OCI-LY3 (cell line): Measurements from ENCODE around the gene POLRMT.

Experiments used
- H2AFZ ChIP-seq: fragments of 200-600, 300-600 bp; shearing (Covaris generic); 2 replicates; pipeline ENCODE4 v1.6.0; 2014; ENCODE audit warnings: antibody characterized with exemption, low read depth, low read length
- H3K27ac ChIP-seq: fragments of 200-600, 300-600 bp; sonication (generic); 2 replicates; pipeline ENCODE4 v1.5.1; 2014; ENCODE audit warnings: mild to moderate bottlenecking, low read length, moderate library complexity, mixed read lengths
- H3K27me3 ChIP-seq: fragments of 200-600, 300-600 bp; sonication (generic); 2 replicates; pipeline ENCODE4 v1.6.1; 2014; ENCODE audit warnings: low read depth, low read length, mixed read lengths
- H3K36me3 ChIP-seq: fragments of 200-600, 300-600 bp; sonication (generic); replicated peaks from 2 replicates; pipeline ENCODE3; 2014; ENCODE audit warnings: low read depth, low read length, mixed read lengths
- H3K4me1 ChIP-seq: fragments of 300-600, 200-600 bp; sonication (generic); 2 replicates; pipeline ENCODE4 v1.6.1; 2014; ENCODE audit warnings: low read length, mixed read lengths
- H3K4me2 ChIP-seq: fragments of 200-600, 300-600 bp; sonication (generic); 2 replicates; pipeline ENCODE4 v1.6.1; 2014; ENCODE audit warnings: low read length, mixed read lengths
- H3K4me3 ChIP-seq: fragments of 300-600, 200-600 bp; sonication (generic); 2 replicates; pipeline ENCODE4 v1.5.1; 2014; ENCODE audit warnings: antibody characterized with exemption, mild to moderate bottlenecking, low read length, moderate library complexity
- H3K79me2 ChIP-seq: fragments of 300-600, 200-600 bp; shearing (Covaris generic); 2 replicates; pipeline ENCODE4 v1.6.1; 2014; ENCODE audit warnings: mild to moderate bottlenecking, low read length, mixed read lengths
- H3K9ac ChIP-seq: fragments of 300-600, 200-600 bp; shearing (Covaris generic); 2 replicates; pipeline ENCODE4 v1.6.0; 2014; ENCODE audit warnings: mild to moderate bottlenecking, low read length, moderate library complexity
- H3K9me3 ChIP-seq: fragments of 200-600, 300-600 bp; shearing (Covaris generic); 2 replicates; pipeline ENCODE4 v1.6.1; 2014; ENCODE audit warnings: low read length, mixed read lengths; ENCODE audit not compliant: insufficient read depth
- H4K20me1 ChIP-seq: fragments of 200-600, 300-600 bp; sonication (generic); 2 replicates; pipeline ENCODE4 v1.6.1; 2016; ENCODE audit warnings: low read length, mixed read lengths; ENCODE audit not compliant: insufficient read depth
- CTCF ChIP-seq: fragments of 200-600, 300-600 bp; sonication (generic); IDR thresholded peaks from 2 replicates; pipeline ENCODE4 v1.5.1; 2014; ENCODE audit warnings: antibody characterized with exemption, low read length, low read depth
- EZH2phosphoT487 ChIP-seq: fragments of 200-600 bp; shearing (Covaris generic); IDR thresholded peaks from 2 replicates; pipeline ENCODE4 v1.6.1; 2018; ENCODE audit warnings: antibody characterized with exemption, mixed run types, low read depth

Gene POLRMT

GRCh38 chr19:618674-619285 is 14.6 kb downstream of the POLRMT start:
- Histone ChIP-seq H3K4me1 (no peaks in the 10 kb centered on the region), H3K36me3 (peaks cover 41% of the 10 kb centered on the region), H3K4me3 (no peak overlapping the region), H2AFZ (no peak overlapping the region), H3K4me2 (no peak overlapping the region), H3K9ac (no peak overlapping the region), H3K79me2 (no peaks in the 10 kb centered on the region), H4K20me1 (no peaks in the 10 kb centered on the region), H3K27me3 (no peaks in the 10 kb centered on the region), H3K27ac (no peak overlapping the region), H3K9me3 (no peaks in the 10 kb centered on the region)
- no peak for TF ChIP-seq EZH2phosphoT487
- no peak for TF ChIP-seq CTCF

GRCh38 chr19:618247-618619 is 15.1 kb downstream of the POLRMT start:
- no peak overlapping the region for H3K4me2 ChIP-seq
- H2AFZ ChIP-seq, result no peak overlapping the region
- H4K20me1 ChIP-seq, result no peaks in the 10 kb centered on the region
- H3K36me3 ChIP-seq, result peaks cover 41% of the 10 kb centered on the region
- no peak overlapping the region for H3K9ac ChIP-seq
- TF ChIP-seq EZH2phosphoT487, result no peak
- H3K27ac ChIP-seq, result no peak overlapping the region
- H3K9me3 ChIP-seq, result no peaks in the 10 kb centered on the region
- H3K4me3 ChIP-seq, result no peak overlapping the region
- no peaks in the 10 kb centered on the region for H3K27me3 ChIP-seq
- no peaks in the 10 kb centered on the region for H3K79me2 ChIP-seq
- no peaks in the 10 kb centered on the region for H3K4me1 ChIP-seq

- Histone ChIP-seq H4K20me1 (no peaks in the 10 kb centered on the region), H3K79me2 (no peaks in the 10 kb centered on the region), H3K27me3 (no peaks in the 10 kb centered on the region), H2AFZ (no peak overlapping the region), H3K27ac (no peak overlapping the region), H3K4me2 (no peak overlapping the region), H3K36me3 (peaks cover 44% of the 10 kb centered on the region), H3K9ac (no peak overlapping the region), H3K4me3 (no peak overlapping the region), H3K9me3 (no peaks in the 10 kb centered on the region), H3K4me1 (no peaks in the 10 kb centered on the region)
- TF ChIP-seq EZH2phosphoT487 (no peak), CTCF (no peak)
These were observed 15.6 kb downstream of the POLRMT start for GRCh38 chr19:617551-618246.

GRCh38 chr19:616747-617526 is 16.4 kb downstream of the POLRMT start:
- no peak for TF ChIP-seq EZH2phosphoT487
- TF ChIP-seq CTCF, result no peak
- Histone ChIP-seq H3K79me2 (no peaks in the 10 kb centered on the region), H3K27me3 (no peaks in the 10 kb centered on the region), H3K9me3 (no peaks in the 10 kb centered on the region), H3K4me1 (no peaks in the 10 kb centered on the region), H3K36me3 (peaks cover 41% of the 10 kb centered on the region), H3K27ac (no peak overlapping the region), H3K4me2 (no peak overlapping the region), H4K20me1 (no peaks in the 10 kb centered on the region), H3K9ac (no peak overlapping the region), H2AFZ (no peak overlapping the region), H3K4me3 (no peak overlapping the region)
